ENCODE results near the gene RAB6D.
"Not testable (repeated sequence)": the region's sequence is repeated elsewhere in the genome, so short reads cannot be mapped to it uniquely, and the experiment has no call there.

Gene RAB6D

GRCh38 chr2:131365452-131365851, 1.5 kb upstream of the RAB6D start:
- DNase-seq, result no peak

- not testable (repeated sequence) for DNase-seq
These were observed 755 bp downstream of the RAB6D start for GRCh38 chr2:131363213-131363612.

- not testable (repeated sequence) for DNase-seq
These were observed 2.2 kb downstream of the RAB6D start for GRCh38 chr2:131361773-131362172.

GRCh38 chr2:131353167-131353697, 10.7 kb downstream of the RAB6D start:
- DNase-seq, result not testable (repeated sequence)

GRCh38 chr2:131349021-131349420, 14.9 kb downstream of the RAB6D start:
- no peak for DNase-seq

- DNase-seq, result not testable (repeated sequence)
These were observed 16.9 kb downstream of the RAB6D start for GRCh38 chr2:131347035-131347434.

- DNase-seq, result not testable (repeated sequence)
These were observed 24.7 kb downstream of the RAB6D start for GRCh38 chr2:131339307-131339706.

- DNase-seq, result peak; percentile 6
These were observed 28.6 kb downstream of the RAB6D start for GRCh38 chr2:131335319-131335718.

GRCh38 chr2:131332709-131333108, 31.3 kb downstream of the RAB6D start:
- DNase-seq, result not testable (repeated sequence)

GRCh38 chr2:131331000-131331399, 33.0 kb downstream of the RAB6D start:
- peak; percentile 6 for DNase-seq

GRCh38 chr2:131322209-131322608, 41.8 kb downstream of the RAB6D start:
- no peak for DNase-seq

- DNase-seq, result not testable (repeated sequence)
These were observed 42.6 kb downstream of the RAB6D start for GRCh38 chr2:131321344-131321743.

GRCh38 chr2:131311001-131311400, 53.0 kb downstream of the RAB6D start:
- not testable (repeated sequence) for DNase-seq
